HG03469 (cell line): ENCODE results near the gene PPP3R1.
A peak's percentile ranks its signal among the peaks of the same experiment; 100 is the strongest.

Source experiments
- ATAC-seq: cut with Tn5 transposase; IDR thresholded peaks from one replicate; pipeline ENCODE4 v1.9.1; 2021; ENCODE audit warnings: mild to moderate bottlenecking, moderate library complexity, moderate number of reproducible peaks; ENCODE audit not compliant: unreplicated experiment

PPP3R1 gene

GRCh38 chr2:68157002-68157401 lies 95.3 kb downstream of the PPP3R1 start:
- ATAC-seq = peak; percentile 11

- no peak for ATAC-seq
Measured at GRCh38 chr2:68156419-68156818, 95.9 kb downstream of the PPP3R1 start.

GRCh38 chr2:68155618-68156017 lies 96.7 kb downstream of the PPP3R1 start:
- no peak for ATAC-seq

- no peak for ATAC-seq
Measured at GRCh38 chr2:68152681-68153347, 99.5 kb downstream of the PPP3R1 start.

- no peak for ATAC-seq
Measured at GRCh38 chr2:68151037-68151436, 101.3 kb downstream of the PPP3R1 start.

GRCh38 chr2:68141875-68142274 lies 110.5 kb downstream of the PPP3R1 start:
- no peak for ATAC-seq

GRCh38 chr2:68135448-68136320 lies 116.6 kb downstream of the PPP3R1 start:
- ATAC-seq = no peak

GRCh38 chr2:68134554-68134953 lies 117.8 kb downstream of the PPP3R1 start:
- ATAC-seq = no peak

- ATAC-seq = no peak
Measured at GRCh38 chr2:68134120-68134519, 118.2 kb downstream of the PPP3R1 start.
